GM21786 (cell line): ENCODE results near the gene PI16.
"Not testable (repeated sequence)": the region's sequence is repeated elsewhere in the genome, so short reads cannot be mapped to it uniquely, and the experiment has no call there.

Experiments
- ATAC-seq: cut with Tn5 transposase; IDR thresholded peaks from one replicate; pipeline ENCODE4 v1.9.1; 2021; ENCODE audit not compliant: unreplicated experiment

PI16 gene

GRCh38 chr6:36928547-36928918, 26.0 kb upstream of the PI16 start:
- ATAC-seq: no peak

GRCh38 chr6:36929152-36929551, 25.4 kb upstream of the PI16 start:
- ATAC-seq: no peak

- ATAC-seq: no peak
These were observed 24.9 kb upstream of the PI16 start for GRCh38 chr6:36929607-36930006.

- no peak for ATAC-seq
These were observed 24.1 kb upstream of the PI16 start for GRCh38 chr6:36930483-36930882.

GRCh38 chr6:36933102-36933501, 21.4 kb upstream of the PI16 start:
- ATAC-seq: no peak

- no peak for ATAC-seq
These were observed 21.0 kb upstream of the PI16 start for GRCh38 chr6:36933519-36933918.

- ATAC-seq: no peak
These were observed 19.6 kb upstream of the PI16 start for GRCh38 chr6:36934901-36935300.

GRCh38 chr6:36936824-36937223, 17.7 kb upstream of the PI16 start:
- no peak for ATAC-seq

- no peak for ATAC-seq
These were observed 16.6 kb upstream of the PI16 start for GRCh38 chr6:36937896-36938295.

GRCh38 chr6:36938536-36938935, 16.0 kb upstream of the PI16 start:
- no peak for ATAC-seq

GRCh38 chr6:36939005-36939404, 15.5 kb upstream of the PI16 start:
- not testable (repeated sequence) for ATAC-seq

- no peak for ATAC-seq
These were observed 14.5 kb upstream of the PI16 start for GRCh38 chr6:36940027-36940426.

- not testable (repeated sequence) for ATAC-seq
These were observed 13.0 kb upstream of the PI16 start for GRCh38 chr6:36941561-36941960.

- ATAC-seq: not testable (repeated sequence)
These were observed 12.2 kb upstream of the PI16 start for GRCh38 chr6:36942329-36942728.

GRCh38 chr6:36944650-36945049, 9.9 kb upstream of the PI16 start:
- no peak for ATAC-seq

GRCh38 chr6:36945301-36945700, 9.2 kb upstream of the PI16 start:
- no peak for ATAC-seq

GRCh38 chr6:36946526-36946925, 8.0 kb upstream of the PI16 start:
- no peak for ATAC-seq

GRCh38 chr6:36947570-36948351, 6.8 kb upstream of the PI16 start:
- ATAC-seq: no peak

GRCh38 chr6:36949076-36949475, 5.5 kb upstream of the PI16 start:
- not testable (repeated sequence) for ATAC-seq

GRCh38 chr6:36949636-36950035, 4.9 kb upstream of the PI16 start:
- ATAC-seq: no peak

- ATAC-seq: no peak
These were observed 642 bp upstream of the PI16 start for GRCh38 chr6:36953931-36954261.

GRCh38 chr6:36955136-36955535, 598 bp downstream of the PI16 start:
- ATAC-seq: no peak
